CD4-positive, alpha-beta memory T cell (primary cell): Measurements from ENCODE around the gene OTOA. TPM values are rescaled to one million over a fixed set of nuclear protein-coding genes. Genes with fewer than 3 reads are reported as not detected.
"Not testable (repeated sequence)": the region's sequence is repeated elsewhere in the genome, so short reads cannot be mapped to it uniquely, and the experiment has no call there.

ENCODE experiments used
- CTCF ChIA-PET: fragments of 350-600 bp; sonication (Branson Sonifier 250); formaldehyde crosslinking; loops from one replicate; lab custom pipeline; 2021; ENCODE audit warnings: inconsistent platforms; ENCODE audit not compliant: partially characterized antibody; lab: Charles Lee
- POLR2A ChIA-PET: fragments of 350-600 bp; sonication (Branson Sonifier 250); formaldehyde crosslinking; loops from one replicate; lab custom pipeline; 2021; ENCODE audit not compliant: partially characterized antibody; lab: Charles Lee
- DNase-seq, 5 donors: peaks; one replicate each; pipeline versions ENCODE4 v3.0.0 to v3.0.0-alpha.2; 2020 to 2022; ENCODE audit warnings: mixed read lengths in 1 of 5
- H3K27ac ChIP-seq: one replicate; pipeline ENCODE4 v1.7.0; 2013; ENCODE audit warnings: low read depth, low read length
- H3K27me3 ChIP-seq: 2 replicates; pipeline ENCODE4 v1.7.0; 2013; ENCODE audit warnings: mild to moderate bottlenecking, low read length, moderate library complexity; ENCODE audit not compliant: insufficient read depth
- H3K36me3 ChIP-seq: 2 replicates; pipeline ENCODE4 v1.7.0; 2013; ENCODE audit warnings: mild to moderate bottlenecking, low read length, moderate library complexity; ENCODE audit not compliant: insufficient read depth
- H3K4me1 ChIP-seq: 2 replicates; pipeline ENCODE4 v1.7.0; 2013; ENCODE audit warnings: mild to moderate bottlenecking, low read length, moderate library complexity; ENCODE audit not compliant: insufficient read depth
- H3K4me3 ChIP-seq, 2 donors: one replicate each; pipeline ENCODE4 v1.7.0; 2013; ENCODE audit warnings: low read length in 2 of 2, mild to moderate bottlenecking in 1 of 2
- H3K9me3 ChIP-seq, 2 donors: one replicate each; pipeline ENCODE4 v1.7.0; 2013; ENCODE audit warnings: low read length in 2 of 2, control low read depth in 1 of 2; ENCODE audit not compliant: control insufficient read depth in 1 of 2
- H3K27ac Mint-ChIP-seq, 7 donors: one replicate each; pipeline ENCODE4 v1.8.0; 2020 to 2021; ENCODE audit warnings: mixed read lengths in 7 of 7, mild to moderate bottlenecking in 6 of 7, inconsistent platforms in 3 of 7, moderate library complexity in 3 of 7
- H3K27me3 Mint-ChIP-seq, 2 donors: one replicate each; pipeline ENCODE4 v1.8.0; 2020 to 2021; ENCODE audit warnings: mixed read lengths in 2 of 2
- H3K36me3 Mint-ChIP-seq, 2 donors: one replicate each; pipeline ENCODE4 v1.8.0; 2020 to 2021; ENCODE audit warnings: mixed read lengths in 2 of 2, inconsistent platforms in 1 of 2, mild to moderate bottlenecking in 1 of 2
- H3K4me1 Mint-ChIP-seq, 4 donors: one replicate each; pipeline ENCODE4 v1.8.0; 2020 to 2021; ENCODE audit warnings: mixed read lengths in 4 of 4, mild to moderate bottlenecking in 1 of 4
- H3K4me3 Mint-ChIP-seq, 8 donors: one replicate each; pipeline ENCODE4 v1.8.0; 2020 to 2021; ENCODE audit warnings: mixed read lengths in 8 of 8, mild to moderate bottlenecking in 7 of 8, moderate library complexity in 6 of 8, inconsistent platforms in 3 of 8
- H3K9me3 Mint-ChIP-seq, 8 donors: one replicate each; pipeline ENCODE4 v1.8.0; 2020 to 2021; ENCODE audit warnings: mixed read lengths in 8 of 8, mild to moderate bottlenecking in 5 of 8, inconsistent platforms in 3 of 8, moderate library complexity in 1 of 8
- intact Hi-C: fragments of 100-400 bp; cut with micrococcal nuclease; formaldehyde crosslinking; loops from one replicate; pipeline ENCODE4 v1.15.1; 2023
- polyA plus RNA-seq, 2 donors: library from polyadenylated mRNA; unstranded; fragments of 300-500 nt; fragmentation: Illumina TruSeq; gene quantifications; one replicate each; pipeline ENCODE4 v1.2.3, GENCODE V29; 2021
- total RNA-seq, 2 experiments: library from RNA; stranded (reverse); gene quantifications; one replicate each; pipeline ENCODE4 v1.2.3, GENCODE V29; 2021

OTOA gene
- total and polyA plus RNA-seq, 4 experiments from 2014 or later, result 0.11 to 0.17 TPM; not detected in 2

GRCh38 chr16:21768280-21768679 is 104.5 kb downstream of the OTOA start:
- H3K4me1 ChIP-seq, H3K36me3 Mint-ChIP-seq, CTCF ChIA-PET, H3K27ac ChIP-seq, H3K4me3 ChIP-seq, H3K36me3 ChIP-seq, POLR2A ChIA-PET, H3K4me3 Mint-ChIP-seq, H3K4me1 Mint-ChIP-seq, H3K27me3 ChIP-seq, H3K9me3 Mint-ChIP-seq, H3K27ac Mint-ChIP-seq, H3K9me3 ChIP-seq, DNase-seq, H3K27me3 Mint-ChIP-seq, intact Hi-C loops: not testable (repeated sequence)

- POLR2A ChIA-PET, H3K4me3 ChIP-seq, CTCF ChIA-PET, H3K9me3 Mint-ChIP-seq, H3K4me1 Mint-ChIP-seq, H3K27me3 ChIP-seq, H3K4me1 ChIP-seq, intact Hi-C loops, H3K36me3 Mint-ChIP-seq, H3K27me3 Mint-ChIP-seq, H3K27ac ChIP-seq, H3K9me3 ChIP-seq, H3K4me3 Mint-ChIP-seq, H3K27ac Mint-ChIP-seq, DNase-seq, H3K36me3 ChIP-seq: not testable (repeated sequence)
These were observed 105.0 kb downstream of the OTOA start for GRCh38 chr16:21768810-21769209.

- H3K27ac Mint-ChIP-seq, H3K27me3 Mint-ChIP-seq, H3K4me3 Mint-ChIP-seq, H3K4me3 ChIP-seq, H3K27ac ChIP-seq, H3K4me1 Mint-ChIP-seq, intact Hi-C loops, H3K27me3 ChIP-seq, H3K9me3 ChIP-seq, H3K36me3 Mint-ChIP-seq, H3K9me3 Mint-ChIP-seq, CTCF ChIA-PET, DNase-seq, POLR2A ChIA-PET, H3K36me3 ChIP-seq, H3K4me1 ChIP-seq: not testable (repeated sequence)
These were observed 105.5 kb downstream of the OTOA start for GRCh38 chr16:21769284-21769683.

GRCh38 chr16:21770584-21770983 is 106.8 kb downstream of the OTOA start:
- H3K27me3 ChIP-seq, H3K9me3 Mint-ChIP-seq, H3K4me1 Mint-ChIP-seq: not testable (repeated sequence)

GRCh38 chr16:21772547-21773206 is 108.9 kb downstream of the OTOA start:
- H3K27me3 ChIP-seq, H3K9me3 Mint-ChIP-seq, H3K4me3 Mint-ChIP-seq, H3K36me3 Mint-ChIP-seq, H3K4me1 Mint-ChIP-seq, H3K4me3 ChIP-seq, CTCF ChIA-PET, H3K36me3 ChIP-seq, H3K27me3 Mint-ChIP-seq, H3K27ac ChIP-seq, H3K27ac Mint-ChIP-seq, POLR2A ChIA-PET, H3K4me1 ChIP-seq, intact Hi-C loops, DNase-seq, H3K9me3 ChIP-seq: not testable (repeated sequence)

More at GRCh38 chr16:21770584-21770983, 106.8 kb downstream of the OTOA start:
- H3K9me3 ChIP-seq, CTCF ChIA-PET, H3K4me3 Mint-ChIP-seq, H3K36me3 ChIP-seq, H3K27ac Mint-ChIP-seq, H3K27me3 Mint-ChIP-seq, POLR2A ChIA-PET, H3K4me1 ChIP-seq, intact Hi-C loops, H3K36me3 Mint-ChIP-seq, DNase-seq, H3K27ac ChIP-seq, H3K4me3 ChIP-seq: not testable (repeated sequence)

- H3K9me3 ChIP-seq, H3K36me3 Mint-ChIP-seq, H3K9me3 Mint-ChIP-seq, intact Hi-C loops, H3K4me1 Mint-ChIP-seq, CTCF ChIA-PET, H3K4me1 ChIP-seq, POLR2A ChIA-PET, H3K4me3 ChIP-seq, H3K36me3 ChIP-seq, DNase-seq, H3K27ac ChIP-seq, H3K4me3 Mint-ChIP-seq, H3K27me3 Mint-ChIP-seq, H3K27ac Mint-ChIP-seq, H3K27me3 ChIP-seq: not testable (repeated sequence)
These were observed 109.4 kb downstream of the OTOA start for GRCh38 chr16:21773207-21773553.

- H3K4me3 ChIP-seq, H3K4me1 Mint-ChIP-seq, H3K27ac Mint-ChIP-seq, CTCF ChIA-PET, DNase-seq, POLR2A ChIA-PET, H3K9me3 ChIP-seq, H3K27ac ChIP-seq, H3K4me1 ChIP-seq, H3K27me3 Mint-ChIP-seq, H3K36me3 Mint-ChIP-seq, intact Hi-C loops, H3K9me3 Mint-ChIP-seq, H3K36me3 ChIP-seq, H3K4me3 Mint-ChIP-seq, H3K27me3 ChIP-seq: not testable (repeated sequence)
These were observed 116.8 kb downstream of the OTOA start for GRCh38 chr16:21780525-21780924.

- POLR2A ChIA-PET, intact Hi-C loops, H3K4me3 Mint-ChIP-seq: not testable (repeated sequence)
These were observed 126.7 kb downstream of the OTOA start for GRCh38 chr16:21790506-21790905.

More at GRCh38 chr16:21790506-21790905, 126.7 kb downstream of the OTOA start:
- DNase-seq, H3K36me3 Mint-ChIP-seq, H3K27ac ChIP-seq, H3K27me3 Mint-ChIP-seq, H3K9me3 Mint-ChIP-seq, H3K36me3 ChIP-seq, H3K4me1 Mint-ChIP-seq, H3K9me3 ChIP-seq, H3K27me3 ChIP-seq, H3K4me1 ChIP-seq, CTCF ChIA-PET, H3K4me3 ChIP-seq, H3K27ac Mint-ChIP-seq: not testable (repeated sequence)
